KMS-11 (cell line): ENCODE results near the gene OR52E8.
A peak's percentile ranks its signal among the peaks of the same experiment; 100 is the strongest.

Source experiments
- H2AFZ ChIP-seq: fragments of 200-600 bp; sonication (generic); 2 replicates; pipeline ENCODE4 v1.6.1; 2016; ENCODE audit warnings: antibody characterized with exemption, mixed run types, low read depth
- H3K27ac ChIP-seq: fragments of 200-600 bp; sonication (generic); 2 replicates; pipeline ENCODE4 v1.6.1; 2016; ENCODE audit warnings: mild to moderate bottlenecking, mixed run types
- H3K27me3 ChIP-seq: fragments of 200-600 bp; sonication (generic); 2 replicates; pipeline ENCODE4 v1.6.1; 2017; ENCODE audit warnings: mild to moderate bottlenecking, low read depth, mixed run types, moderate library complexity; ENCODE audit not compliant: insufficient read depth
- H3K36me3 ChIP-seq: fragments of 200-600 bp; sonication (generic); 2 replicates; pipeline ENCODE4 v1.6.1; 2017; ENCODE audit warnings: mild to moderate bottlenecking, mixed run types; ENCODE audit not compliant: insufficient read depth
- H3K4me1 ChIP-seq: fragments of 200-600 bp; sonication (generic); 2 replicates; pipeline ENCODE4 v1.6.1; 2016; ENCODE audit warnings: mild to moderate bottlenecking, low read depth, mixed run types; ENCODE audit not compliant: poor library complexity, severe bottlenecking
- H3K4me2 ChIP-seq: fragments of 200-600 bp; sonication (generic); 2 replicates; pipeline ENCODE4 v1.7.0; 2016; ENCODE audit warnings: mild to moderate bottlenecking, mixed run types
- H3K4me3 ChIP-seq: fragments of 200-600 bp; sonication (generic); IDR thresholded peaks from 2 replicates; pipeline ENCODE4 v1.6.1; 2017; ENCODE audit warnings: low read depth, low read length, mixed read lengths; ENCODE audit not compliant: insufficient read depth
- H3K79me2 ChIP-seq: fragments of 200-600 bp; sonication (generic); 2 replicates; pipeline ENCODE4 v1.6.1; 2016; ENCODE audit warnings: low read depth, mixed run types; ENCODE audit not compliant: insufficient read depth
- H3K9ac ChIP-seq: fragments of 200-600 bp; sonication (generic); 2 replicates; pipeline ENCODE4 v1.6.1; 2016; ENCODE audit warnings: mild to moderate bottlenecking, mixed run types
- H4K20me1 ChIP-seq: fragments of 200-600 bp; sonication (generic); 2 replicates; pipeline ENCODE4 v1.6.1; 2016; ENCODE audit warnings: mild to moderate bottlenecking, mixed run types; ENCODE audit not compliant: insufficient read depth
- TF ChIP-seq, protein P1 (sequence below): fragments of 200-600 bp; sonication (generic); conservative IDR thresholded peaks from 2 replicates; pipeline ENCODE4 v1.6.1; 2017; ENCODE audit warnings: low read depth, mild to moderate bottlenecking, antibody characterized with exemption, low read length, moderate library complexity, mixed read lengths

The OR52E8 gene

DNA sequence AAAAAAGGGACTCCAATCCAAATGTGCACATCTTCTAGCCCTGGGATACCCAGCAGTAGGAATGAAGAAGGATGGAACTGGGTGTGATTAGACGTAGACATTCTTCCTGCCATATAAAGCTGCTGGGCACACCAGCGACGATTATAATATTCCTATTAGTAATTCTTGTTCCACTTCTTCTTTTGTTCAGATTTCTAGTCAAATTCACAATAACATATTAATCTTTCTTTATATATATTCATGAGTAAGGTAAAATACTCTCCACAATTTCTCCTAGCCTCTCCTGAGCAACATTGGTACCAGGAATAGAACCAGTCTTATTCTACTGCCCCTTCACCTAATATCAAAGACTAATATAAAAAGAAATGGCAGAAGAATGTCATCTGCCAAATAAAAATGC, at the start of gene OR52E8:
Gene OR52E8 (minus strand): TSS at position 101 of the 400 bp plus-strand sequence. CDS start 0 bp downstream, at position 101.
- Histone ChIP-seq H3K27me3 (no peaks in the 10 kb centered on the region), H3K79me2 (no peaks in the 10 kb centered on the region), H3K4me1 (no peaks in the 10 kb centered on the region), H3K36me3 (no peaks in the 10 kb centered on the region), H2AFZ (no peak within 1 kb of the TSS), H4K20me1 (no peaks in the 10 kb centered on the region), H3K4me2 (no peak within 1 kb of the TSS), H3K27ac (no peak within 1 kb of the TSS), H3K9ac (no peak within 1 kb of the TSS), H3K4me3 (no peak within 1 kb of the TSS)
- TF ChIP-seq, protein P1, sequence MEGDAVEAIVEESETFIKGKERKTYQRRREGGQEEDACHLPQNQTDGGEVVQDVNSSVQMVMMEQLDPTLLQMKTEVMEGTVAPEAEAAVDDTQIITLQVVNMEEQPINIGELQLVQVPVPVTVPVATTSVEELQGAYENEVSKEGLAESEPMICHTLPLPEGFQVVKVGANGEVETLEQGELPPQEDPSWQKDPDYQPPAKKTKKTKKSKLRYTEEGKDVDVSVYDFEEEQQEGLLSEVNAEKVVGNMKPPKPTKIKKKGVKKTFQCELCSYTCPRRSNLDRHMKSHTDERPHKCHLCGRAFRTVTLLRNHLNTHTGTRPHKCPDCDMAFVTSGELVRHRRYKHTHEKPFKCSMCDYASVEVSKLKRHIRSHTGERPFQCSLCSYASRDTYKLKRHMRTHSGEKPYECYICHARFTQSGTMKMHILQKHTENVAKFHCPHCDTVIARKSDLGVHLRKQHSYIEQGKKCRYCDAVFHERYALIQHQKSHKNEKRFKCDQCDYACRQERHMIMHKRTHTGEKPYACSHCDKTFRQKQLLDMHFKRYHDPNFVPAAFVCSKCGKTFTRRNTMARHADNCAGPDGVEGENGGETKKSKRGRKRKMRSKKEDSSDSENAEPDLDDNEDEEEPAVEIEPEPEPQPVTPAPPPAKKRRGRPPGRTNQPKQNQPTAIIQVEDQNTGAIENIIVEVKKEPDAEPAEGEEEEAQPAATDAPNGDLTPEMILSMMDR = no peak

DNA sequence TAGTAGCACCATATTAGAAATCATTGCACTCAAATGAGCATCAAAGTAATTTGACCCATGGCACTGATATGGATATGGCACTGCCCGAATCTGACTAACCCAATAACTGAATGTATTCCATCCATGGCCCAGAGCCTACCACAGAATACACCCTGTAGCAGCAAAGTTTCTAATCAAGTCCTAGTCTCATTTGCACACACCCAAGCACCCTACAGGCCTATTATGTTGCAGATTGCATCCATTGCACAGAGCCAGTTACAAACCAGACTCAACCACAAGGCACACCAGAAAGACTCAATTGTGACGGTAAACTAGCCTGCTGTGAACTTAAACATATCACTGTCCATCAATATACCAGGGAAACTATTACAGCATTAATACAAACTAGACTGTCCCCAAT, 42.0 kb upstream of the OR52E8 start:
- H3K27me3 ChIP-seq = no peaks in the 10 kb centered on the region
- no peak overlapping the region for H3K4me3 ChIP-seq
- TF ChIP-seq, protein P1 = no peak
- no peaks in the 10 kb centered on the region for H3K79me2 ChIP-seq
- H3K9ac ChIP-seq = no peak overlapping the region
- H3K4me2 ChIP-seq = no peak overlapping the region
- no peak overlapping the region for H2AFZ ChIP-seq
- H3K27ac ChIP-seq = no peak overlapping the region
- H4K20me1 ChIP-seq = no peaks in the 10 kb centered on the region
- no peaks in the 10 kb centered on the region for H3K4me1 ChIP-seq
- H3K36me3 ChIP-seq = no peaks in the 10 kb centered on the region

DNA sequence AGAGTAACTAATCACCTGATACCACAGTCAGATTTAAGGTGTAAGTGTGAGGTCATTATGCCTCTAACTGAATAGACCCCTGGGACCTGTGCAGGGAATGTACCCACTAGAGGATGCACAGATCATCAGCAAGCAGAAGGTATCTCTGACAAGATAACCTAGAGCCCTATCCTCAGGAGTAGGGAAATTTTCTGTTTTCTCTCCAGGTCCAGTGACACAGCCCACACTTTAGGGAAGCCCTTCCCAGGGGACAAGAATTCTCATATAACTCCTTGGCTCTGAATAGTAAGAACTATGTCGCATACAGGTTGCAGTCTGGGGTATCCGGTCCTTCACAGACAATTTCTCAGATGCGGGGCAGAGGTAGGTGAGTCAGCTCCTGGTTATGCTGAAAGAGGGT, 35.4 kb upstream of the OR52E8 start, which contains the start of gene OR52E5:
Gene OR52E5 (plus strand): TSS at position 301 of the 400 bp plus-strand sequence. CDS start 7,569 bp downstream, outside the sequence.
- Histone ChIP-seq H3K27me3 (no peaks in the 10 kb centered on the region), H3K27ac (no peak within 1 kb of the TSS)
- TF ChIP-seq, protein P1 = no peak

DNA sequence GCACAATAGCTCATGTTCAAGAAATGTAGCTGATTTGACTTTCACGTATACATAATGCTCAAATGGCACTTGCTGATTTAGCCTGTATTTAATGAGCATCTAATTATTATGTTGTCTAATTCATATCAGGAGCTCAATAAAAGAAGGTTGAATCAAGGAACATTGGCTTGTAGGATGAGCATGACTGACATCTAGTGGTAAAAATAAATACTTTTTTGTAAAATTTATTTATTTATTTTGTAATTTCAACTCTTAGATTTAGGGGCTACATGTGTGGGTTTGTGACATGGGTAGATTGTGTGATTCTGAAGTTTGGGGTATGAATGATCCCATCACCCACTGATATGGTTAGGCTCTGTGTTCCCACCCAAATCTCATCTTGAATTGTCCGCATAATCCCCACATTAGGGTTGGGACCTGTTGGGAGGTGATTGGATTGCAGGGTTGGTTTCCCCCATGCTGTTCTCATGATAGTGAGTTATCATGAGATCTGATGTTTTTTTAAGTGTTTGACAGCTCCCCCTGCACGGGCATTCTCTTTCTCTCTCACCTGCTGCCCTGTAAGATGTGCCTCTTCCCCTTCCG, 33.8 kb upstream of the OR52E8 start:
- no peak overlapping the region for H3K4me3 ChIP-seq
- TF ChIP-seq, protein P1 = peak; percentile 57; the same call in 1 of the 2 replicates
- no peaks in the 10 kb centered on the region for H3K4me1 ChIP-seq
- no peak overlapping the region for H2AFZ ChIP-seq
- H4K20me1 ChIP-seq = no peaks in the 10 kb centered on the region
- H3K27ac ChIP-seq = no peak overlapping the region
- H3K4me2 ChIP-seq = no peak overlapping the region
- no peak overlapping the region for H3K9ac ChIP-seq
- H3K36me3 ChIP-seq = no peaks in the 10 kb centered on the region
- H3K79me2 ChIP-seq = no peaks in the 10 kb centered on the region
- H3K27me3 ChIP-seq = no peaks in the 10 kb centered on the region

More for the DNA sequence above, 35.4 kb upstream of the OR52E8 start, which contains the start of gene OR52E5:
- no peaks in the 10 kb centered on the region for H3K4me1 ChIP-seq
- no peak within 1 kb of the TSS for H3K4me2 ChIP-seq
- no peak within 1 kb of the TSS for H3K9ac ChIP-seq
- H3K4me3 ChIP-seq = no peak within 1 kb of the TSS
- no peaks in the 10 kb centered on the region for H3K79me2 ChIP-seq
- no peaks in the 10 kb centered on the region for H3K36me3 ChIP-seq
- no peaks in the 10 kb centered on the region for H4K20me1 ChIP-seq
- no peak within 1 kb of the TSS for H2AFZ ChIP-seq
